ENCODE measurements around the gene CA10.

DNA sequence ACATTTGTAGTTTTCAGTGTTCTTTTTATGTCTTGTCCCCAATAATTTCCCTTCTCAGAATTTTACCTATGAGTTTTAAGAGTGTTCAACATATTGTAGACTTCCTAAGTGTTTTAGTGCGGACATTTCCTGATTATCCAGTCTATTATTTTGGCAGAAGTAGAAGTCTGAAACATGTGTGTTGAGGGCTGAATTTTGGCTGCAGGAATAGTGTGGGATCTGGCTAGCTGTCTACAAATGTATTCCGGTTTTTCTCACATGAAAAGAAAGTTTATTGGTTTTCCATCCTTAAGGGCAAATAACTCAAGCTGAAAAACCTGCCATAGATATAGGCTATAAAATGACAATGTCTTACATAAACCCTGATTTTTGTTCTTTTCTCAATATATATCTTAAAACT lies 33.0 kb upstream of the CA10 start:
- TF ChIP-seq, protein P1, sequence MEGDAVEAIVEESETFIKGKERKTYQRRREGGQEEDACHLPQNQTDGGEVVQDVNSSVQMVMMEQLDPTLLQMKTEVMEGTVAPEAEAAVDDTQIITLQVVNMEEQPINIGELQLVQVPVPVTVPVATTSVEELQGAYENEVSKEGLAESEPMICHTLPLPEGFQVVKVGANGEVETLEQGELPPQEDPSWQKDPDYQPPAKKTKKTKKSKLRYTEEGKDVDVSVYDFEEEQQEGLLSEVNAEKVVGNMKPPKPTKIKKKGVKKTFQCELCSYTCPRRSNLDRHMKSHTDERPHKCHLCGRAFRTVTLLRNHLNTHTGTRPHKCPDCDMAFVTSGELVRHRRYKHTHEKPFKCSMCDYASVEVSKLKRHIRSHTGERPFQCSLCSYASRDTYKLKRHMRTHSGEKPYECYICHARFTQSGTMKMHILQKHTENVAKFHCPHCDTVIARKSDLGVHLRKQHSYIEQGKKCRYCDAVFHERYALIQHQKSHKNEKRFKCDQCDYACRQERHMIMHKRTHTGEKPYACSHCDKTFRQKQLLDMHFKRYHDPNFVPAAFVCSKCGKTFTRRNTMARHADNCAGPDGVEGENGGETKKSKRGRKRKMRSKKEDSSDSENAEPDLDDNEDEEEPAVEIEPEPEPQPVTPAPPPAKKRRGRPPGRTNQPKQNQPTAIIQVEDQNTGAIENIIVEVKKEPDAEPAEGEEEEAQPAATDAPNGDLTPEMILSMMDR (IDR thresholded peaks at IDR 0.05; ENCODE audit: poor library complexity), result no peak
- TF ChIP-seq EZH2phosphoT487 (IDR thresholded peaks at IDR 0.05; ENCODE audit: low read depth, severe bottlenecking, unreplicated experiment), result no peak
- TF ChIP-seq EZH2 (IDR thresholded peaks at IDR 0.05; ENCODE audit: borderline replicate concordance), result no peak
